Type B pancreatic cell (in vitro differentiated cells): ENCODE results near the gene AHCTF1. TPM values are rescaled to one million over a fixed set of nuclear protein-coding genes. Genes with fewer than 3 reads are reported as not detected.

Experiments
- DNase-seq: peaks from one replicate; pipeline ENCODE4 v3.0.0; 2021; ENCODE audit warnings: mixed read lengths; ENCODE audit not compliant: unreplicated experiment; ENCODE audit errors: extremely low spot score
- H3K27ac Mint-ChIP-seq: 2 replicates; pipeline ENCODE4 v1.8.0; 2021; ENCODE audit warnings: mild to moderate bottlenecking, mixed read lengths
- H3K27me3 Mint-ChIP-seq: 2 replicates; pipeline ENCODE4 v1.8.0; 2021; ENCODE audit warnings: mixed read lengths
- H3K36me3 Mint-ChIP-seq: 2 replicates; pipeline ENCODE4 v1.8.0; 2021; ENCODE audit warnings: mixed read lengths
- H3K4me1 Mint-ChIP-seq: one replicate; pipeline ENCODE4 v1.8.0; 2021; ENCODE audit warnings: mixed read lengths; ENCODE audit not compliant: unreplicated experiment
- H3K4me3 Mint-ChIP-seq: 2 replicates; pipeline ENCODE4 v1.8.0; 2021; ENCODE audit warnings: mild to moderate bottlenecking, mixed read lengths
- H3K9me3 Mint-ChIP-seq: 2 replicates; pipeline ENCODE4 v1.8.0; 2021; ENCODE audit warnings: mixed read lengths
- total RNA-seq: library from RNA; stranded (reverse); gene quantifications from 2 replicates; pipeline ENCODE4 v1.2.1, GENCODE V29; 2021; ENCODE audit warnings: low replicate concordance
- TF ChIP-seq, protein P1 (sequence below): fragments of 200-600 bp; sonication (generic); conservative IDR thresholded peaks from 2 replicates; pipeline ENCODE4 v1.5.0; 2021; ENCODE audit warnings: antibody characterized with exemption, mild to moderate bottlenecking

AHCTF1 gene
- total RNA-seq, 1 donor from 2014 or later = 34.9 TPM

DNA sequence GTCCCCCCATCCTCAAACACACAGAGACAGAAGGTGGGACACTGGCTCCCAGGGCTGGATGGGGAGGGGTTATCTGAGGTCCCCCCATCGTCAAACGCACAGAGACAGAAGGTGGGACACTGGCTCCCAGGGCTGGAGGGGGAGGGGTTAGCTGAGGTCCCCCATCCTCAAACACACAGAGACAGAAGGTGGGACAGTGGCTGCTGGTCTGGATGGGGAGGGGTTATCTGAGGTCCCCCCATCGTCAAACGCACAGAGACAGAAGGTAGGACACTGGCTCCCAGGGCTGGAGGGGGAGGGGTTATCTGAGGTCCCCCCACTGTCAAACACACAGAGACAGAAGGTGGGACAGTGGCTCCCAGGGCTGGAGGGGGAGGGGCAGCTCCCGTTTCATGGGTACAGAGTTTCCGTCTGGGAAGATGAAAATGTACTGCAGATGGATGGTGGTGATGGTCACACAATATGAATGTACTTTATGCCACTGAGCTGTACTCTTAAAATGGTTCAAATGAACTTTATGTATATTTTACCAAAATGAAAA is 138.3 kb downstream of the AHCTF1 start:
- no peak overlapping the region for H3K27ac Mint-ChIP-seq
- peaks cover 3% of the 10 kb centered on the region for H3K27me3 Mint-ChIP-seq
- no peak overlapping the region for H3K4me3 Mint-ChIP-seq
- H3K4me1 Mint-ChIP-seq = peaks cover 25% of the 10 kb centered on the region
- no peak for DNase-seq
- TF ChIP-seq, protein P1, sequence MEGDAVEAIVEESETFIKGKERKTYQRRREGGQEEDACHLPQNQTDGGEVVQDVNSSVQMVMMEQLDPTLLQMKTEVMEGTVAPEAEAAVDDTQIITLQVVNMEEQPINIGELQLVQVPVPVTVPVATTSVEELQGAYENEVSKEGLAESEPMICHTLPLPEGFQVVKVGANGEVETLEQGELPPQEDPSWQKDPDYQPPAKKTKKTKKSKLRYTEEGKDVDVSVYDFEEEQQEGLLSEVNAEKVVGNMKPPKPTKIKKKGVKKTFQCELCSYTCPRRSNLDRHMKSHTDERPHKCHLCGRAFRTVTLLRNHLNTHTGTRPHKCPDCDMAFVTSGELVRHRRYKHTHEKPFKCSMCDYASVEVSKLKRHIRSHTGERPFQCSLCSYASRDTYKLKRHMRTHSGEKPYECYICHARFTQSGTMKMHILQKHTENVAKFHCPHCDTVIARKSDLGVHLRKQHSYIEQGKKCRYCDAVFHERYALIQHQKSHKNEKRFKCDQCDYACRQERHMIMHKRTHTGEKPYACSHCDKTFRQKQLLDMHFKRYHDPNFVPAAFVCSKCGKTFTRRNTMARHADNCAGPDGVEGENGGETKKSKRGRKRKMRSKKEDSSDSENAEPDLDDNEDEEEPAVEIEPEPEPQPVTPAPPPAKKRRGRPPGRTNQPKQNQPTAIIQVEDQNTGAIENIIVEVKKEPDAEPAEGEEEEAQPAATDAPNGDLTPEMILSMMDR = no peak
- no peaks in the 10 kb centered on the region for H3K9me3 Mint-ChIP-seq
- H3K36me3 Mint-ChIP-seq = no peaks in the 10 kb centered on the region

DNA sequence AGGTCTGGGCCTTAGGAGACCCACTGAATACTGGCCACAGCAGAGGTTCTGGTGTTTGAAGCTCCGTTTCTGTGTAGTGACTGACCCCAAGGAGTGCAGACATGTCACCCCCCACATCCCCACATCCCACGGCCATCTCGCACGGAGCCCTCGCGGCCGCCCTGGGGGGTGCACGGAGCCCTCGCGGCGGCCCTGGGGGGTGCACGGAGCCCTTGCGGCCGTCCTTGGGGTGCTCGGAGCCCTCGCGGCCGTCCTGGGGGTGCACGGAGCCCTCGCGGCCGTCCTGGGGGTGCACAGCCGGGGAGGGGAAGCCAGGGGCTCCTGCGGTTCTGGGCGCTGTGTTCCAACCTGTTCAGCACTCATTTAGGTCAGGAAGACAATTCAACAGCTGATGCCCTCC is 139.1 kb downstream of the AHCTF1 start:
- Mint-ChIP-seq H3K4me3 (no peak overlapping the region), H3K27me3 (peaks cover 3% of the 10 kb centered on the region), H3K9me3 (no peaks in the 10 kb centered on the region), H3K4me1 (peaks cover 25% of the 10 kb centered on the region), H3K27ac (no peak overlapping the region), H3K36me3 (no peaks in the 10 kb centered on the region)
- TF ChIP-seq, protein P1 = no peak
- no peak for DNase-seq

DNA sequence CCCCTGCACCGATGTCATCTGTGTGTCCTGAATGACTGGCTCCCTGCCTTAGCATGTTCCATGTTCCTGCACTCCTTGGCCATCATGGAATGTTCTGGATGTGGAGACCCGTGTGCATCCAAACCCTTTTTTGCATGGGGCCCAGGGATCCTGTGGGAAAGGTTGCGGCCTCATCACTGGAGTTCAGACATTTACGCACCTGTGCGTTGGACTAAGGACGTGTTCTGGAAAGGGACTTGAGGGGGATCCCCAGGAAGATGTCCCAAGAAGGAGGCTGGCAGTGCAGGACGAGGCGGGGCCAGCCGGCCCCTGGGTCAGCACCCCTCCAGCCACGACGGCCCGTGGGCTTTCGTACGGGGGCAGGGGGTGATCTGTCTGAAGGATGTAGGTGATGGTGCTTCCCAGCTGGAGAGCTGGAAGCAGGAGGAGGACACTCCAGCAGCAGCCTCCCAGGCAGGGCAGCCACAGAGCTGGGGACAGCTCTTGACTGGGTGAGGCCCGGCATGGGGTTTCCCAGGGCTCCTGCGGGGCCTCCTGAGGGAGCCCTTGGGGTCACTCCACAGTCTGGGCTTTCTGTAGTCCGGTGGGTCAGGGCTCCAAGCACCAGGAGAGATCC is 140.3 kb downstream of the AHCTF1 start:
- Mint-ChIP-seq H3K4me1 (peaks cover 25% of the 10 kb centered on the region), H3K27me3 (peaks cover 3% of the 10 kb centered on the region), H3K27ac (no peak overlapping the region), H3K4me3 (no peak overlapping the region), H3K36me3 (no peaks in the 10 kb centered on the region), H3K9me3 (no peaks in the 10 kb centered on the region)
- TF ChIP-seq, protein P1 = no peak
- no peak for DNase-seq

DNA sequence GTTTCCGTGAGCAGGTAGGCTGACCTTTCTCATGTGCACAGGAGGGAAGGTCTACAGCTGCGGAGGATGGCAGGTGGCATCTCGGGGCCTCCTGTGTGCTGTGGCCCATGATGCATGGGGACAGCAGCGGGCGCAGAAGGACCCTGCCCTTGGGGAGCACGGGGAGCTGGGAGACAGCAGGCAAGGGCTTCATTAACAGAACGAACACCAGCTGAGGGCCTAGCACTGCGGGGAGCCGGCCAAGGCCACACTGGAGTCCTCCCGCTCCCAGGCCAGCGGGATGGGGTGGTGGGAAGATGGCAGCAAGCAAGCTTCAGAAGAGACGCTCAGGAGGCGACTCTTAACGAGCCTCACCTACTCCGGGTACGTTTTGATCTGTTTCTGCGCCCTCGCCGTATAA is 140.9 kb downstream of the AHCTF1 start:
- H3K4me1 Mint-ChIP-seq = peaks cover 24% of the 10 kb centered on the region
- DNase-seq = no peak
- TF ChIP-seq, protein P1 = no peak
- peaks cover 3% of the 10 kb centered on the region for H3K27me3 Mint-ChIP-seq
- no peak overlapping the region for H3K4me3 Mint-ChIP-seq
- no peak overlapping the region for H3K27ac Mint-ChIP-seq
- H3K9me3 Mint-ChIP-seq = no peaks in the 10 kb centered on the region
- no peaks in the 10 kb centered on the region for H3K36me3 Mint-ChIP-seq

DNA sequence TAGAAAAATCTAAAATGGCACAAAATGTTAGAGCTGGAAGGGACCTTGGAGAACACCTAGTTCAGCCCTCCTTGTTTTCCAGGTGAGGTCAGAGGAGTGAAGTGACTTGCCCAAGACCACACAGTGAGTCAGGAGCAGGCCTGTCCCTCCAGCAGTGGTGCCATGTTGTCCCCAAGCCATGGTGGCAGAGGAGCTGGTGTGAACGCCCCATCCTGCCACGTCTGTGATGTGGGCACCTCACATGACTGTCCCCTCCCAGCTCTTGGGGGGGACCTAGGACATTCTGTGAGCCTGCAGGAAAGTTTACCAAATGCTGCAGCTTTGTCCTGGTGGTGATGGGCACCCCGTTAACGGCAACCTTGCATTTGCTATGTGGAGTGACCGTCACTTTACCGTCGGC is 141.4 kb downstream of the AHCTF1 start:
- Mint-ChIP-seq H3K27me3 (no peaks in the 10 kb centered on the region), H3K9me3 (no peaks in the 10 kb centered on the region), H3K27ac (no peak overlapping the region), H3K4me1 (peaks cover 20% of the 10 kb centered on the region), H3K4me3 (no peak overlapping the region), H3K36me3 (no peaks in the 10 kb centered on the region)
- no peak for DNase-seq
- TF ChIP-seq, protein P1 = no peak
